ENCODE results near the gene MBD3. TPM values are rescaled to one million over a fixed set of nuclear protein-coding genes. Genes with fewer than 3 reads are reported as not detected.
A peak's percentile ranks its signal among the peaks of the same experiment; 100 is the strongest.

Gene MBD3
- polyA plus RNA-seq, 12 donors, result 40.7 to 68.7 (median 44.7) TPM; not detected in 1

GRCh38 chr19:1602091-1602707, 9.5 kb upstream of the MBD3 start:
- no peak for DNase-seq

DNA sequence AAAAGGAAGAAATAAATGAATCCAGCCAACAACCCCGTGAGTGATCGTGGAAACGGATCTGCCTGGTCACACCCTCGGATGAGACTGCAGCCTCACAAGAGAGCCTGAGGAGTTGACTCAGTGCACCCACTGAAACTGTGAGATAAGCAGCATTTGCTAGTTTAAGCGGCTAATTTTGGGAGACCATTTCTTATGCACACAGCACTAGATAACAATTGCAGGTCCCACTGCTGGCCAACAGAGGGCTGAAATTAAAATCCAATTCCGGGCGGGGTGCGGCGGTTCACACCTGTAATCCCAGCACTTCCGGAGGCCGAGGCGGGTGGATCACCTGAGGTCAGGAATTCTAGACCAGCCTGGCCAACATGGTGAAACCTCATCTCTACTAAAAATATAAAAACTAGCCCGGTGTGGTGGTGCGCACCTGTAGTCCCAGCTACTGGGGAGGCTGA, 9.0 kb upstream of the MBD3 start:
- no peak for DNase-seq

- no peak for DNase-seq
Observed at GRCh38 chr19:1599460-1599846, 6.8 kb upstream of the MBD3 start.

GRCh38 chr19:1598777-1599459, 6.3 kb upstream of the MBD3 start:
- no peak for DNase-seq

DNA sequence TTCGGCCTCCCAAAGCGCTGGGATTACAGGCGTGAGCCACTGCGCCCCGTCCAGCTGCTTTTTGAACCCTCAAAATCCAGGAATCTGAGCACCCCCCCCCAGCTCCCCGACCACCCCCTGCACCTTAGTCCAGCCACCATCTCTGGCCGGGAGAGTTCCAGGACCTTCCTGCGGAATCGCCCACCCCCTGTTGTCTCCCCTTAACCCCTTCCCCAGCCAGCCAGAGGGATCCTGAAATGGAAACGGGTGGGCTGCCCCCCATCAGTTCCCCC, 772 bp upstream of the MBD3 start:
- DNase-seq, result no peak

DNA sequence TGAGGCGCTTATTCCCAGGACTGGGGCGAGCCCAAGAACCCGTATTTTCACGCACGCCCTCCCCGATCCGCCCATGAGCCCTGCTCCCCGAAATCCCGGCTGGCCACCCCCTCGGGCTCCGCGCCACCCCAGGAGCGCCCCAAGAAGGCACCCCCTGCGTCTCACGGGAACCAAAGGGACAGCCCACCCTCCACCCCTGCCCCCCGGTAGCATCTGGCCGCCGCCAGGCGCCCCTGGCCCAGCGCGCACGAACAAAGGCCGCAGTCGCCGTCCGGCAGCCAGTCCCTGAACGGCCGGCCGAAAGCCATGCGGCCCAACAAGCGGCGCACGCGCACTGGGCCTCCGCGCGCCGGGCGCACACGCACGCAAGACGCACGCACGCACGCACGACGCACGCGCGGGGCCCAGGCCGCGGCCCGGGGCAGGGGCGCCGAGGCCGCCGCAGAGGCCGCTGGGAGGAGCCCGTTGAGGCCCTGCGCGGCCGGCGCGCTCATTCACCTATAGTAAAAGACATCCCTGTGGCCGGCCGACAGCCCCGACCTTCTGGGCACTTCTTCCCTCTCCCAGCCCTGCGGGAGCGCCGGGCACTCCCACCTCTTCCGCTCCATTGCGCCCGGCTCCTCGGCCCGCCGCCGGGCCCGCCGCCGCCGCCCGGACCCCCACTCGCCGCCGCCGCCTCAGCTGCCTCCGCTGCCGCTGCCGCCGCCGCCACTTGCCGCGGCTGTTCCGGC, 476 bp downstream of the MBD3 start:
- DNase-seq, result peak; percentile 85

DNA sequence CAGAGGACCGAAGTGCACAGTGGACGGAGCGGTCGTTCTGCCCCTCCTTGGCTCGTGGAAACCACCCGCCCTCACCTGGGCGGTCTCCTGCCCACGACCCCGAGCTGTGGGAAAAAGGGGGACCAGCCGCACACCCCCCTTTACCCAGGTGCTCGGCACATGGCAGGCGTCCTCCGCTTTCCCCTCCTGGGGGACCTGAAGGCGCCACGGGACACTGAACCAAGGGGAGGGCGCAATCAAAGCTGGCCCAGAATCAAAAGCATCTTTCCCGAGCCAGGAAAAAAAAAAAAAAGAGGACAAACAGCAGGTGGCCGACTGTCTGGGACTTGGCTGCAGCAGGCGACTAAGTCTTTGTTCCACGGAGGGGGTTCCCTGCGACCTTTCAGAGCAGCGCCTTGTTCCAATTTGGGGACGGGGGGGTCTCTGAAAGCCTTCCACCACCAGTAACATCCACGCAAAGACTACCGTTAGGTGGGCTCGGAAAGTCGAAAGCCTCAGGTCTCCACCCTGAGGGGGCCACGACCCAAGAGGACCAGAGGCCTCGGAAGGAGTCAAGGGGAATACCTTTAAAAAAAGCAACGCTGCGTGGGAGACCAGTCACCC, 1.1 kb downstream of the MBD3 start:
- DNase-seq, result peak; percentile 14

DNA sequence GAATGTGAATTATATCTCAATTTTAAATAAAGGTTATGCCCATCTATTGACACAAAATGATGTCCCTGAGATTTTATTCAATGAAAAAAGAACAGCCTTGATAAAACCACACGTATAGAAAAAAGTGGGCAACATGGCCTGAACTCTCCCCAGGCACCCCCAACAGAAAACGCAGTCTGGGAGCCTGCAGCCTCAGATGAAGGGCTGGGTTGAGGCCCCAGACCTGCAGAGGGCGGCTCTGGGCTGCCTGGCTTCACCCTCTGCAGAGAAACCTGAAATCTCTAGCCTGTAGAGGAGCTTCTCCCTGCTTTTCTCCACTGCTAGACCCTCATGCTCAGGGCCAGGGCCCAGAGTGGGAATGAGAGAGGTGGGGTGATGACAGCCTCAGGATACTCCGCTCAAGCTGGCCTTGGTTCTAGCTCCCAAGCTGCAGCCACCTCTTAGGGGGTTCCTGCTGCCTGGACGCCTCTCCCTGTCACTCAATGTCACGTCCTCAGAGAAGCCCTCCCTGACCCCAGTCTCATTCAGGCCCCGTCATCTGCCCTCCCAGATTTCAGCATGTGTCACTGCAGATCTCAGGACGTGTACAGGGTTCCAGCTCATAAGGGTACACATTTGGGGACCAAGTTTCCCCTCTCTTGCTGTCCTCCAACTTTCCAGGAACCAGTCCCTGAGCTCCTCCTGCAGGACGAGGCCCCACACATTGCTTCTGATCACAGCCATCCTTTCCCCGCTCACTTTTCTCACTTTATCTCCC, 1.8 kb downstream of the MBD3 start:
- DNase-seq, result no peak

GRCh38 chr19:1587872-1588271, 4.8 kb downstream of the MBD3 start:
- no peak for DNase-seq

- DNase-seq, result no peak
Observed at GRCh38 chr19:1585243-1585580, 7.5 kb downstream of the MBD3 start.

DNA sequence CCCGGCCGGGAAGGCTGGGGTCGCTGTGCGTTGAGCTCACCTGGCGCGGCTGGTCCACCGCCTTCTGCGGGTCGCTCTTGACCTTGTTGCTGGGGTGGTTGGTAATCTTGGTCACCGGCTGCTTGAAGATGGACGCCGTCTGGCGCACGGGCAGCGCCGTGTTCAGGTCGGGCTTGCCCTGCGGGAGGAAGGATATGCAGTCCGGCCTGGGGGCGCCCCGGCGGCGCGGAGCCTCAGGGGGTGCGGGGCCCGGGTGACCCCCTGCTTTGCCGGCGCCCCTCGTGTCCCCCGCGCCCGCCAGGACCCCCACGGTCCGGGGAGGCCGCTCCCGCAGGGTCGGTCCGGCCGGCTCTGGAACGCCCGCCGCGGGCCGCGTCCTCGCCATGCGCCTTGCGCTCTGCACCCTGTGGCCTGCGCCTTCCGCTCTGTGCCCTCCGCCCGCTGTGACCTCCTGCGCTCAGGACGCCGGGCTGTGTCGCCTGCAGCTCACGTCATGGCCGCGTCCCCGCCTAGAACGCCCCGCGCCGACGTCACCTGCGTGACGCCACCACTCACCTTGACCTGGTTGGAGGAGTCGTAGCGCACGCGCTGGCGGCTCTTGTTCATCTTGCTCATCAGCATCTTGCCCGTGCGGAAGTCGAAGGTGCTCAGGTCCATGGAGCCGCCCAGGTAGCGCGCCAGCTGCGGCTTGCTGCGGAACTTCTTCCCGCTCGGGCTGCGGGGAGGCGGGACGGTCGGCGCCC, 8.0 kb downstream of the MBD3 start:
- DNase-seq, result no peak

DNA sequence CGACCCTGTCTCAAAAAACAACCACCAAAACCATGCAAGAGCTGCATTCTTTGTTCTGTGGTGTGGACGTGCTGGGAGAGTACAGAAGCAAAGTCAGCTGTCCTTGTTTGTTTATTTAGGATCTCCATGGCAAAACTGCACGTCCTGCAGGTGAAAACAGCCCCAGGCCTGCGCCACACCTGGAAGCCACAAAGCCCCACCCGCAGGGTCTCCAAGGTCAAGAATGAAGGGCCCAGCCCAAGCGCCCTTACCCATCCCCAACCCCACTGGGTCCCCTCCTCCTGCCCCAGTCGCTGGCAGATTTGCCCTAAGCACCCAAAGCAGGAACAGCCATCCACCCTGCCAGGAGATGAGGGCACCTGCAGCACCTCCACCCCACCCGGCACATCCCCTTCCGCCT, 10.5 kb downstream of the MBD3 start:
- no peak for DNase-seq

- no peak for DNase-seq
Observed at GRCh38 chr19:1580957-1581356, 11.7 kb downstream of the MBD3 start.

DNA sequence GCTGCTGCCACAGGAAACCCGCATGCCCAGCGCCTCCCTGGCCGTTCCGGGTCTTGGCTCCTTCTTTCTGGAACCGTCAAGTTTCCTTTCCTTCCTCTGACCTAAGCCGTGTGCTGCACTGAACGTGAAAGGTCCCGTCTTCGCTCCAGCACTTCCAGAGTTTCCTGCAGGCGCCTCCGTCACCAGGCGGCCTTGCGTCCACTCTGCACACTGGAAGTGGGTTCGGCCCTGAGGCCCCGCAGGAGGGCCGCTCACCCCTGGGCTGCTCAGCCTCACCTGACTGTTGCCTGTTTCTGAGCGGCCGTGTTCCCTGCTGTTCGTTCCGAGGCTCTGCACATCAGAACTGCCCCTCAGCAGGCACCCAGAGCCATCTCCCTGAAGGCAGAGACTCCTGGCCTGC, 12.3 kb downstream of the MBD3 start:
- DNase-seq, result no peak

- DNase-seq, result no peak
Observed at GRCh38 chr19:1579222-1579621, 13.4 kb downstream of the MBD3 start.

- no peak for DNase-seq
Observed at GRCh38 chr19:1577929-1578618, 14.6 kb downstream of the MBD3 start.

GRCh38 chr19:1577090-1577928, 15.4 kb downstream of the MBD3 start:
- no peak for DNase-seq

- no peak for DNase-seq
Observed at GRCh38 chr19:1576242-1577089, 16.2 kb downstream of the MBD3 start.
